ENCODE data around the gene ZNF280A. TPM values are rescaled to one million over a fixed set of nuclear protein-coding genes. Genes with fewer than 3 reads are reported as not detected.

The ZNF280A gene
- total and polyA plus RNA-seq, 2 donors from 2014 or later: not detected

DNA sequence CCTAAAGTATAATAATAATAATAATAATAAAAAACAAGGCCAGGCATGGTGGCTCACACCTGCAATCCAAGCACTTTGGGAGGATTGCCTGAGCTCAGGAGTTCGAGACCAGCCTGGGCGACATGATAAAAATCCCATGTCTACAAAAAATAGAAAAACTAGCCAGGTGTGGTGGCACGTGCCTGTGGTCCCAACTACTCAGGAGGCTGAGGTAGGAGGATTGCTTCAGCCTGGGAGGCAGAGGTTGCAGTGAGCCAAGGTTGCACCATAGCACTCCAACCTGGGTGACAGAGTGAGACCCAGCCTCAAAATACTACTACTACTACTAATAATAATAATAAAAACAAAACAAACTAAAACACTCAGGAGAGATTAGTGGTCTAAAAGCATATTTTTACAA lies 15.6 kb upstream of the ZNF280A start:
- no peak for DNase-seq
- TF ChIP-seq, protein P1, sequence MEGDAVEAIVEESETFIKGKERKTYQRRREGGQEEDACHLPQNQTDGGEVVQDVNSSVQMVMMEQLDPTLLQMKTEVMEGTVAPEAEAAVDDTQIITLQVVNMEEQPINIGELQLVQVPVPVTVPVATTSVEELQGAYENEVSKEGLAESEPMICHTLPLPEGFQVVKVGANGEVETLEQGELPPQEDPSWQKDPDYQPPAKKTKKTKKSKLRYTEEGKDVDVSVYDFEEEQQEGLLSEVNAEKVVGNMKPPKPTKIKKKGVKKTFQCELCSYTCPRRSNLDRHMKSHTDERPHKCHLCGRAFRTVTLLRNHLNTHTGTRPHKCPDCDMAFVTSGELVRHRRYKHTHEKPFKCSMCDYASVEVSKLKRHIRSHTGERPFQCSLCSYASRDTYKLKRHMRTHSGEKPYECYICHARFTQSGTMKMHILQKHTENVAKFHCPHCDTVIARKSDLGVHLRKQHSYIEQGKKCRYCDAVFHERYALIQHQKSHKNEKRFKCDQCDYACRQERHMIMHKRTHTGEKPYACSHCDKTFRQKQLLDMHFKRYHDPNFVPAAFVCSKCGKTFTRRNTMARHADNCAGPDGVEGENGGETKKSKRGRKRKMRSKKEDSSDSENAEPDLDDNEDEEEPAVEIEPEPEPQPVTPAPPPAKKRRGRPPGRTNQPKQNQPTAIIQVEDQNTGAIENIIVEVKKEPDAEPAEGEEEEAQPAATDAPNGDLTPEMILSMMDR (IDR thresholded peaks at IDR 0.05; ENCODE audit: borderline replicate concordance, extremely low read depth, insufficient read depth): no peak
- no peaks in the 10 kb centered on the region for H3K9me3 ChIP-seq (ENCODE audit: control insufficient read depth in 2 of 3, insufficient read depth in 1 of 3, low read length in 3 of 3)
- no peaks in the 10 kb centered on the region for H3K4me1 ChIP-seq (ENCODE audit: control insufficient read depth in 2 of 3, insufficient read depth in 2 of 3, low read depth in 1 of 3, low read length in 3 of 3)
- intact Hi-C loops (cut with DNase I): no loop called here
- H3K27ac ChIP-seq (ENCODE audit: low read depth in 2 of 2, low read length in 2 of 2): no peak overlapping the region
- no peaks in the 10 kb centered on the region for H3K27me3 ChIP-seq (ENCODE audit: control insufficient read depth, insufficient read depth, low read length)
- no peak overlapping the region for H3K9ac ChIP-seq (ENCODE audit: low read length in 3 of 3)
- no peak overlapping the region for H3K4me3 ChIP-seq (ENCODE audit: low read length in 3 of 3)
- no peaks in the 10 kb centered on the region for H3K36me3 ChIP-seq (ENCODE audit: control insufficient read depth in 2 of 3, insufficient read depth in 3 of 3, low read length in 3 of 3)
- no peak for FAIRE-seq

DNA sequence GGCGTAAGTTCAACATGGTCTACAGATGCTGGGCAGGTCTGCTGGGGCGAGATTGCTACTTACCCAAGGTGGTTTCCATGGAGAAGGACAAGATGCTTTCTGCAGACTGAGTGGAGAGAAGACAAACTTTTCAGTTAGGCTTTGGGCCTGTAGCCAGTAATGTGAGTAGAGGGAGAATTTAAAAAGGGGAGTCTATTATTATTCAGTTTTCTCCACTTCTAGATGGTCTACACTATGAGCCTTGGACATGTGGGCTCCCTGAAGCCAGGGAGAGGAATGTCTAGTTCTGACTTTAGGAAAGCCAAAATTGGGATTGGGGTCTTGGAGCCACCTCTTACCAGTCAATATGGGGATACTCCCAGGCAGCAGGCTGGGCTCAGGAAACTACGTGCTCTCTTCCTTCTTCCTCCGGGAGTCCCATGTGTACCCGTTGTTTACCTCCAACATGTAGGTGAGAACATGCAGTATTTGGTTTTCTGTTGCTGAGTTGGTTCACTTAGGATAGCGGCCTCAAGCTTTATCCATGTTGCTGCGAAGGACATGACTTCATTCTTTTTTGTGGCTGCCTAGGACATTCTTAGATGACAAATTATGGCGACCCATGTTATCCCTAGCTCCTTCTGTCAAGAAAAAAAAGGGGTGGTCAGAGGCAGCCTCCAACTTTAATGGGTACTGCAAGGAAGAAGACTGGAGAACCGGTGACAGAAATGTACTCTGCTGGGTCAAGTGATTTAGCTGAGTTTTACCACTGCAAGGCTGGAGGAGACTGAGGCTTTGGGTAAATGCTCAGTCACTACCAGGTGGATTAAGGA lies 14.7 kb upstream of the ZNF280A start:
- no peaks in the 10 kb centered on the region for H3K9me3 ChIP-seq (ENCODE audit: control insufficient read depth in 2 of 3, insufficient read depth in 1 of 3, low read length in 3 of 3)
- H3K4me1 ChIP-seq (ENCODE audit: control insufficient read depth in 2 of 3, insufficient read depth in 2 of 3, low read depth in 1 of 3, low read length in 3 of 3): no peaks in the 10 kb centered on the region
- H3K27ac ChIP-seq (ENCODE audit: low read depth in 2 of 2, low read length in 2 of 2): no peak overlapping the region
- H3K36me3 ChIP-seq (ENCODE audit: control insufficient read depth in 2 of 3, insufficient read depth in 3 of 3, low read length in 3 of 3): no peaks in the 10 kb centered on the region
- no peaks in the 10 kb centered on the region for H3K27me3 ChIP-seq (ENCODE audit: control insufficient read depth, insufficient read depth, low read length)
- no peak for DNase-seq
- TF ChIP-seq, protein P1 (IDR thresholded peaks at IDR 0.05; ENCODE audit: borderline replicate concordance, extremely low read depth, insufficient read depth): no peak
- FAIRE-seq: no peak
- no peak overlapping the region for H3K4me3 ChIP-seq (ENCODE audit: low read length in 3 of 3)
- no peak overlapping the region for H3K9ac ChIP-seq (ENCODE audit: low read length in 3 of 3)
- intact Hi-C loops (cut with DNase I): no loop called here

DNA sequence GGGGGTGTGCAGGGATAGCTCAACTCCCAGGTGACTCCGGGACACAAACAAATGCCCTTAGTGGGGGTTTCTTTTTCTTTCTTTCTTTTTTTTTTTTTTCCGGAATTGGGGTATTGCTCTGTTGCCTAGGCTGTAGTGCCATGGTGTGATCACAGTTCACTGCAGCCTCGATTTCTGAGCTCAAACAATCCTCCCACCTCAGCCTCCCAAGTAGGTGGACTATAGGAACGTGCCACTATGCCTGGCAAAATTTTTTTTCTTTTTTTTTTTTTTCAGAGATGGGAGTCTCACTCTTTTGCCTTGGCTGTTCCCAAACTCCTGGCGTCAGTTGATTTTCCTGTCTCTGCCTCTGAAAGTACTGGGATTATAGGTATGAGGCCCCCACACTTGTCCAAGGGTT lies 13.8 kb upstream of the ZNF280A start:
- Histone ChIP-seq H3K4me3 (ENCODE audit: low read length in 3 of 3) (no peak overlapping the region), H3K36me3 (ENCODE audit: control insufficient read depth in 2 of 3, insufficient read depth in 3 of 3, low read length in 3 of 3) (no peaks in the 10 kb centered on the region), H3K27ac (ENCODE audit: low read depth in 2 of 2, low read length in 2 of 2) (no peak overlapping the region), H3K27me3 (ENCODE audit: control insufficient read depth, insufficient read depth, low read length) (no peaks in the 10 kb centered on the region), H3K4me1 (ENCODE audit: control insufficient read depth in 2 of 3, insufficient read depth in 2 of 3, low read depth in 1 of 3, low read length in 3 of 3) (no peaks in the 10 kb centered on the region), H3K9me3 (ENCODE audit: control insufficient read depth in 2 of 3, insufficient read depth in 1 of 3, low read length in 3 of 3) (no peaks in the 10 kb centered on the region), H3K9ac (ENCODE audit: low read length in 3 of 3) (no peak overlapping the region)
- no peak for DNase-seq
- no peak for FAIRE-seq
- TF ChIP-seq, protein P1 (IDR thresholded peaks at IDR 0.05; ENCODE audit: borderline replicate concordance, extremely low read depth, insufficient read depth): no peak
- intact Hi-C loops (cut with DNase I): no loop called here
